B cell (primary cell): ENCODE measurements around the gene TTC28. TPM values are rescaled to one million over a fixed set of nuclear protein-coding genes. Genes with fewer than 3 reads are reported as not detected.

Experiments
- ATAC-seq: fragments of 200-7000 bp; cut with Tn5 transposase; one replicate; pipeline ENCODE4 v1.10.0; 2021; ENCODE audit warnings: low read depth, mild to moderate bottlenecking, moderate number of reproducible peaks, moderate library complexity
- CTCF ChIA-PET: fragments of 350-600 bp; sonication (Branson Sonifier 250); formaldehyde crosslinking; loops from one replicate; lab custom pipeline; 2021; ENCODE audit warnings: antibody characterized with exemption, inconsistent platforms; lab: Charles Lee
- POLR2A ChIA-PET: fragments of 350-600 bp; sonication (Branson Sonifier 250); formaldehyde crosslinking; loops from one replicate; lab custom pipeline; 2021; ENCODE audit warnings: antibody characterized with exemption; lab: Charles Lee
- DNase-seq: peaks from one replicate; pipeline ENCODE4 v3.0.0; 2013
- H2AFZ ChIP-seq: 2 replicates; pipeline ENCODE4 v1.6.1; 2012; ENCODE audit warnings: mild to moderate bottlenecking, low read depth, low read length; ENCODE audit not compliant: insufficient read depth, poor library complexity, severe bottlenecking
- H3K27ac ChIP-seq, 2 donors: 1 replicate in 1 of 2; 2 replicates in 1 of 2; pipeline ENCODE4 v1.5.1; 2012 to 2013; ENCODE audit warnings: low read length in 2 of 2, mild to moderate bottlenecking in 2 of 2, moderate library complexity in 1 of 2
- H3K27me3 ChIP-seq, 4 experiments: fragments of 200-600 bp in 1 of 4; sonication (generic) in 1 of 4; replicated peaks in 1 of 4; 1 replicate in 2 of 4; 2 replicates in 2 of 4; pipeline versions ENCODE4 v1.6.1 to v1.7.0; 2013 to 2016; ENCODE audit warnings: low read length in 3 of 4, mild to moderate bottlenecking in 2 of 4, mixed read lengths in 1 of 4, moderate library complexity in 1 of 4; ENCODE audit not compliant: insufficient read depth in 4 of 4, control insufficient read depth in 3 of 4; ENCODE audit errors: control extremely low read depth in 1 of 4
- H3K36me3 ChIP-seq, 2 experiments: replicated peaks in 1 of 2; 1 replicate in 1 of 2; 2 replicates in 1 of 2; pipeline versions ENCODE4 v1.6.1 to v1.7.1; 2013; ENCODE audit warnings: low read length in 1 of 2; ENCODE audit not compliant: insufficient read depth in 2 of 2, control insufficient read depth in 1 of 2; ENCODE audit errors: control extremely low read depth in 1 of 2, extremely low read depth in 1 of 2
- H3K4me1 ChIP-seq, 2 donors: fragments of 200-600 bp in 1 of 2; sonication (generic) in 1 of 2; 1 replicate in 1 of 2; 2 replicates in 1 of 2; pipeline versions ENCODE4 v1.5.1 to v1.6.1; 2013 to 2017; ENCODE audit warnings: low read length in 2 of 2; ENCODE audit not compliant: control insufficient read depth in 2 of 2, insufficient read depth in 2 of 2
- H3K4me2 ChIP-seq: replicated peaks from 2 replicates; pipeline ENCODE3; 2012; ENCODE audit warnings: mild to moderate bottlenecking, low read depth, low read length; ENCODE audit not compliant: poor library complexity, severe bottlenecking
- H3K4me3 ChIP-seq, 5 experiments: fragments of 200-600 bp in 1 of 5; sonication (generic) in 1 of 5; 1 replicate in 3 of 5; 2 replicates in 2 of 5; pipeline versions ENCODE4 v1.5.1 to v1.7.0; 2011 to 2016; ENCODE audit warnings: low read length in 4 of 5, mild to moderate bottlenecking in 4 of 5, low read depth in 2 of 5, control low read depth in 1 of 5, moderate library complexity in 1 of 5; ENCODE audit not compliant: insufficient read depth in 1 of 5; ENCODE audit errors: control extremely low read depth in 1 of 5, extremely low read depth in 1 of 5
- H3K79me2 ChIP-seq: fragments of 200-600 bp; sonication (generic); one replicate; pipeline ENCODE4 v1.6.0; 2016; ENCODE audit warnings: low read length; ENCODE audit not compliant: control insufficient read depth, insufficient read depth
- H3K9ac ChIP-seq: fragments of 200-600 bp; sonication (generic); 2 replicates; pipeline ENCODE4 v1.6.1; 2017; ENCODE audit warnings: mild to moderate bottlenecking, low read length, moderate library complexity
- H3K9me3 ChIP-seq, 3 donors: one replicate each; pipeline versions ENCODE4 v1.6.1 to v1.7.1; 2013; ENCODE audit warnings: low read length in 2 of 3; ENCODE audit not compliant: control insufficient read depth in 2 of 3, insufficient read depth in 1 of 3; ENCODE audit errors: control extremely low read depth in 1 of 3
- H4K20me1 ChIP-seq: 2 replicates; pipeline ENCODE4 v1.6.0; 2012; ENCODE audit warnings: mild to moderate bottlenecking, low read length; ENCODE audit not compliant: insufficient read depth, control insufficient read depth, poor library complexity, severe bottlenecking
- H3K27ac Mint-ChIP-seq: one replicate; pipeline ENCODE4 v1.8.0; 2021; ENCODE audit warnings: mixed read lengths
- H3K27me3 Mint-ChIP-seq: one replicate; pipeline ENCODE4 v1.8.0; 2021; ENCODE audit warnings: mixed read lengths
- H3K4me1 Mint-ChIP-seq: one replicate; pipeline ENCODE4 v1.8.0; 2021; ENCODE audit warnings: mixed read lengths
- H3K4me3 Mint-ChIP-seq: one replicate; pipeline ENCODE4 v1.8.0; 2021; ENCODE audit warnings: mixed read lengths
- H3K9me3 Mint-ChIP-seq: one replicate; pipeline ENCODE4 v1.8.0; 2022; ENCODE audit warnings: mixed read lengths; ENCODE audit not compliant: insufficient read depth
- EZH2 ChIP-seq: IDR thresholded peaks from 2 replicates; pipeline ENCODE4 v1.6.1; 2012; ENCODE audit warnings: borderline replicate concordance, low read depth, mild to moderate bottlenecking, moderate library complexity, low read length; ENCODE audit not compliant: insufficient read depth, poor library complexity, severe bottlenecking
- WGBS: methylation state at CpG from one replicate; pipeline ENCODE4 v1.1.5; 2013; ENCODE audit warnings: missing lambda C conversion rate; ENCODE audit not compliant: insufficient coverage; 5-methylcytosine and 5-hydroxymethylcytosine counted together
- intact Hi-C: fragments of 100-400 bp; cut with micrococcal nuclease; formaldehyde crosslinking; loops from one replicate; pipeline ENCODE4 v1.10.0; 2022
- polyA plus RNA-seq: library from polyadenylated mRNA; depleted of rRNA; stranded (reverse); fragments of >200 nt; gene quantifications from 2 replicates; pipeline ENCODE4 v1.2.3, GENCODE V29; 2012
- total RNA-seq, 2 donors: library from RNA; stranded (reverse); fragments of 120-200 nt in 1 of 2; gene quantifications; 1 replicate in 1 of 2; 2 replicates in 1 of 2; pipeline versions ENCODE4 v1.2.3 to v1.2.4, GENCODE V29; 2013 to 2022
- TF ChIP-seq, protein P1 (sequence below): fragments of 200-600 bp; IDR thresholded peaks from one replicate; pipeline ENCODE4 v1.8.0; 2022; ENCODE audit warnings: antibody characterized with exemption, mild to moderate bottlenecking

TTC28 gene
- total and polyA plus RNA-seq, 2 donors (not counting 1 experiment from before 2014, with no cell fraction given) = 4.5 to 7.3 TPM

- ATAC-seq (no peak), DNase-seq (no peak)
- Histone ChIP-seq H4K20me1 (no peaks in the 10 kb centered on the region), H3K27me3 (no peaks in the 10 kb centered on the region), H3K4me3 (no peak overlapping the region), H3K4me2 (no peak overlapping the region), H3K4me1 (no peaks in the 10 kb centered on the region), H3K9me3 (no peaks in the 10 kb centered on the region), H2AFZ (no peak overlapping the region), H3K9ac (no peak overlapping the region), H3K79me2 (no peaks in the 10 kb centered on the region), H3K36me3 (no peaks in the 10 kb centered on the region), H3K27ac (no peak overlapping the region)
- H3K27ac Mint-ChIP-seq = no peak overlapping the region
- TF ChIP-seq EZH2 = no peak
- no peak overlapping the region for H3K4me3 Mint-ChIP-seq
- peaks cover 4% of the 10 kb centered on the region for H3K27me3 Mint-ChIP-seq
- intact Hi-C loops = no loop called here
- POLR2A ChIA-PET = no interaction called here
- no peaks in the 10 kb centered on the region for H3K9me3 Mint-ChIP-seq
- WGBS = no CpG with 5 or more reads among the region's 1 CpG
- CTCF ChIA-PET = no interaction called here
- H3K4me1 Mint-ChIP-seq = no peaks in the 10 kb centered on the region
These were observed 449.0 kb downstream of the TTC28 start for GRCh38 chr22:28230671-28231070.

- Histone ChIP-seq H3K27ac (no peak overlapping the region), H3K4me1 (no peaks in the 10 kb centered on the region), H4K20me1 (no peaks in the 10 kb centered on the region), H3K9ac (no peak overlapping the region), H3K36me3 (no peaks in the 10 kb centered on the region), H2AFZ (no peak overlapping the region), H3K9me3 (no peaks in the 10 kb centered on the region), H3K27me3 (no peaks in the 10 kb centered on the region), H3K4me2 (no peak overlapping the region), H3K79me2 (no peaks in the 10 kb centered on the region), H3K4me3 (no peak overlapping the region)
- Mint-ChIP-seq H3K4me3 (no peak overlapping the region), H3K27me3 (peaks cover 9% of the 10 kb centered on the region), H3K27ac (no peak overlapping the region), H3K9me3 (no peaks in the 10 kb centered on the region), H3K4me1 (no peaks in the 10 kb centered on the region)
- TF ChIP-seq EZH2 = no peak
- TF ChIP-seq, protein P1, sequence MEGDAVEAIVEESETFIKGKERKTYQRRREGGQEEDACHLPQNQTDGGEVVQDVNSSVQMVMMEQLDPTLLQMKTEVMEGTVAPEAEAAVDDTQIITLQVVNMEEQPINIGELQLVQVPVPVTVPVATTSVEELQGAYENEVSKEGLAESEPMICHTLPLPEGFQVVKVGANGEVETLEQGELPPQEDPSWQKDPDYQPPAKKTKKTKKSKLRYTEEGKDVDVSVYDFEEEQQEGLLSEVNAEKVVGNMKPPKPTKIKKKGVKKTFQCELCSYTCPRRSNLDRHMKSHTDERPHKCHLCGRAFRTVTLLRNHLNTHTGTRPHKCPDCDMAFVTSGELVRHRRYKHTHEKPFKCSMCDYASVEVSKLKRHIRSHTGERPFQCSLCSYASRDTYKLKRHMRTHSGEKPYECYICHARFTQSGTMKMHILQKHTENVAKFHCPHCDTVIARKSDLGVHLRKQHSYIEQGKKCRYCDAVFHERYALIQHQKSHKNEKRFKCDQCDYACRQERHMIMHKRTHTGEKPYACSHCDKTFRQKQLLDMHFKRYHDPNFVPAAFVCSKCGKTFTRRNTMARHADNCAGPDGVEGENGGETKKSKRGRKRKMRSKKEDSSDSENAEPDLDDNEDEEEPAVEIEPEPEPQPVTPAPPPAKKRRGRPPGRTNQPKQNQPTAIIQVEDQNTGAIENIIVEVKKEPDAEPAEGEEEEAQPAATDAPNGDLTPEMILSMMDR = no peak
- WGBS = no CpG with 5 or more reads among the region's 3 CpGs
- ATAC-seq = no peak
- intact Hi-C loops = no loop called here
- CTCF ChIA-PET = no interaction called here
- POLR2A ChIA-PET = no interaction called here
- DNase-seq = no peak
These were observed 449.8 kb downstream of the TTC28 start for GRCh38 chr22:28229566-28230485.
